ENCODE results near the gene PPP1R11. TPM values are rescaled to one million over a fixed set of nuclear protein-coding genes. Genes with fewer than 3 reads are reported as not detected.

The PPP1R11 gene
- total RNA-seq, 1 experiment from 2014 or later: 23.8 TPM

DNA sequence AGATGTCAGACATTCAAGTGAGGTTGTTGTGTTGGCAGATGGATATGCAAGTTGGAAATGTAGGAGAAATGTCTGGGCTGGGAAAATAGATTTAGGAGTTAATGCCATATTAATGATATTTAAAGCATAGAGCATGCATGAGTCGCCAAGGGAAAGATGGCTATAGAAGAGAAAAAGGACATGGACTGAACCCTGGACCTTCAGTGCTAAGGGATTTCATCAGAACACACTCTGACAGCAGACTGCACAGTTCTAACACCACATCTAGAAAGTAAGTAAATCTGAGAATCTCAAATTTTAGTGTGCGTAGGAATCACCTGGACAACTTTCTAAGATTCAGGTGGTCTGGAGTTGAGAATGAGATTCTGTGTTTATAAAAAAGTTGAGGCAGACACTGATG lies 23.3 kb upstream of the PPP1R11 start:
- WGBS (ENCODE audit: extremely low coverage, insufficient read length, low lambda C conversion rate): no CpG with 5 or more reads among the region's 2 CpGs

More for the DNA sequence above, 23.3 kb upstream of the PPP1R11 start:
- no peak overlapping the region for H2BK120ac ChIP-seq (ENCODE audit: low read depth, low read length, poor library complexity, severe bottlenecking)
- no peak overlapping the region for H3K4ac ChIP-seq (ENCODE audit: low read depth, low read length)
- no peak overlapping the region for H3K4me3 Mint-ChIP-seq
- H4K91ac ChIP-seq (ENCODE audit: insufficient read length, low read depth, low read length): no peak overlapping the region
- DNase-seq: no peak
- no peak overlapping the region for H3K14ac ChIP-seq (ENCODE audit: insufficient read depth, low read length)
- H3K27me3 ChIP-seq (ENCODE audit: insufficient read depth, low read length): no peaks in the 10 kb centered on the region
- H4K20me1 ChIP-seq (ENCODE audit: control insufficient read depth, insufficient read depth, insufficient read length): no peaks in the 10 kb centered on the region
- no peaks in the 10 kb centered on the region for H3K23me2 ChIP-seq (ENCODE audit: insufficient read length, low read depth, low read length, poor library complexity, severe bottlenecking)
- no peak overlapping the region for H2BK20ac ChIP-seq (ENCODE audit: low read depth, low read length, poor library complexity, severe bottlenecking)
- no peak overlapping the region for H3K23ac ChIP-seq (ENCODE audit: insufficient read length, low read depth, low read length)
- H3K79me1 ChIP-seq (ENCODE audit: insufficient read depth, low read depth, low read length, poor library complexity, severe bottlenecking): no peaks in the 10 kb centered on the region
- H4K5ac ChIP-seq (ENCODE audit: insufficient read length, low read depth, low read length): no peak overlapping the region
- H3K56ac ChIP-seq (ENCODE audit: insufficient read length, low read depth, low read length): no peak overlapping the region
- H3K9me3 Mint-ChIP-seq: no peaks in the 10 kb centered on the region
- no peaks in the 10 kb centered on the region for H3K9me3 ChIP-seq (ENCODE audit: control insufficient read depth, low read depth, low read length)
- H3K27me3 Mint-ChIP-seq (ENCODE audit: low read depth): peaks cover 2% of the 10 kb centered on the region; the same call in 1 of the 2 replicates
- no peak overlapping the region for H3K27ac Mint-ChIP-seq
- H2AFZ ChIP-seq (ENCODE audit: low read length): no peak overlapping the region
- no peak overlapping the region for H3T11ph ChIP-seq (ENCODE audit: low read length)
- no peak overlapping the region for H3K9ac ChIP-seq (ENCODE audit: extremely low read depth, insufficient read length, low read length)
- H3K4me1 ChIP-seq (ENCODE audit: insufficient read depth, low read length): no peaks in the 10 kb centered on the region
- H3K4me1 Mint-ChIP-seq: no peaks in the 10 kb centered on the region
- H2BK5ac ChIP-seq (ENCODE audit: insufficient read length, low read length): no peak overlapping the region
- no peak overlapping the region for H3K27ac ChIP-seq (ENCODE audit: insufficient read length, low read depth, low read length)
- no peak overlapping the region for H3K18ac ChIP-seq (ENCODE audit: insufficient read length, low read depth, low read length)
- H2AK5ac ChIP-seq (ENCODE audit: insufficient read length, low read length): no peak overlapping the region
- TF ChIP-seq, protein P1, sequence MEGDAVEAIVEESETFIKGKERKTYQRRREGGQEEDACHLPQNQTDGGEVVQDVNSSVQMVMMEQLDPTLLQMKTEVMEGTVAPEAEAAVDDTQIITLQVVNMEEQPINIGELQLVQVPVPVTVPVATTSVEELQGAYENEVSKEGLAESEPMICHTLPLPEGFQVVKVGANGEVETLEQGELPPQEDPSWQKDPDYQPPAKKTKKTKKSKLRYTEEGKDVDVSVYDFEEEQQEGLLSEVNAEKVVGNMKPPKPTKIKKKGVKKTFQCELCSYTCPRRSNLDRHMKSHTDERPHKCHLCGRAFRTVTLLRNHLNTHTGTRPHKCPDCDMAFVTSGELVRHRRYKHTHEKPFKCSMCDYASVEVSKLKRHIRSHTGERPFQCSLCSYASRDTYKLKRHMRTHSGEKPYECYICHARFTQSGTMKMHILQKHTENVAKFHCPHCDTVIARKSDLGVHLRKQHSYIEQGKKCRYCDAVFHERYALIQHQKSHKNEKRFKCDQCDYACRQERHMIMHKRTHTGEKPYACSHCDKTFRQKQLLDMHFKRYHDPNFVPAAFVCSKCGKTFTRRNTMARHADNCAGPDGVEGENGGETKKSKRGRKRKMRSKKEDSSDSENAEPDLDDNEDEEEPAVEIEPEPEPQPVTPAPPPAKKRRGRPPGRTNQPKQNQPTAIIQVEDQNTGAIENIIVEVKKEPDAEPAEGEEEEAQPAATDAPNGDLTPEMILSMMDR (conservative IDR thresholded peaks at IDR 0.05): no peak
- no peak overlapping the region for H2BK15ac ChIP-seq (ENCODE audit: low read depth, low read length)
- no peaks in the 10 kb centered on the region for H3K79me2 ChIP-seq (ENCODE audit: insufficient read depth, low read length)
- H4K8ac ChIP-seq (replicated peaks; ENCODE audit: insufficient read length, low read depth, low read length): no peak overlapping the region
- H3K36me3 Mint-ChIP-seq (ENCODE audit: insufficient read depth in 1 of 3, low read depth in 3 of 3): no peaks in the 10 kb centered on the region
- no peak overlapping the region for H2BK12ac ChIP-seq (ENCODE audit: insufficient read length, low read depth, low read length)
- no peak overlapping the region for H3K4me2 ChIP-seq (ENCODE audit: insufficient read depth, insufficient read length, low read length)
